Measurements from ENCODE around the gene IDH3A.
A peak's percentile ranks its signal among the peaks of the same experiment; 100 is the strongest.

Gene IDH3A

GRCh38 chr15:78168608-78169007 is 19.4 kb downstream of the IDH3A start:
- no peak for DNase-seq (ENCODE audit: low read depth)

DNA sequence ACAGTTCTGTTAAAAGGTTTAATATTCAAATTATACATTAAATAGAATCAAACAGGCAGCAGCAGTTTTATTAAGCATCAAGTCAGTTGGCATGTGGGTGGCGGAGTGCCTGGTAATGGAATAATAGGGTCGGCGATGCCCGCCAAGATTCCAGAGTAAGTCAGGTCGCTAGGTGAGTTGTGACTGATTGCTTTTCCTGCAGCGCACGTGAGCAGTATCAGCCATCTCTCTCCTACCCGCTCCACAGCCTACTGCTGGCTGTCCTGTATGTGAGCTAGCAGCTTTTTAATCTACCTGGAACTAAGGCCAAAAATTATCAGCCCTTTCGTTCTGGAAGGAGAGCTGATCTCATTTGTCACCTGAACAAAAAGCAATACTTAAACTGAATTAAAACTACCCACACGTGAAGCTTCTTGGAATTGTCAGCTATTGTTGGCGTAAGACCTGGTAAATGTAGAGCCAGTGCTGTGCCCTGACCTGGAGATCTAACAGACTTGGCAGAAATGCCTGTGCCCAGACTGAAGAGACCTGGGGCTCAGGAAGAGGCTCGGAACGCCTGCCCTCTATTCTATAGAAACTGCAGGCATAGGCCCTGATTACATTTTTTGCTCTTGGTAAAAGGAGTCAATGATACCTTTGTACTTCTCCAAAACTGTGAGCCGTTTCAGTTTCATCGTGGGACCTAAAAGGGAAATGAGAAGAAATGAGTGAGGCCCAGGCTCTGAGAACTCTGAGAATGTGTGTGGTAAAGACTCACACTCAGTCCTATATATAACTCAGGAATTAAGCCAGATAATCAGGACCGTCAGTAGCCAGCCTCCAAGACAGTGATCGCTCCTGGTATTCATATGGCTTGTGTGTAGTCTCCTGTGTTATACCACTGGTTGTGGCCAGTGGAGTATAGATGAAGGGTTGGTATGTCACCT is 21.9 kb downstream of the IDH3A start:
- DNase-seq (ENCODE audit: low read depth), result no peak

GRCh38 chr15:78171864-78172472 is 22.8 kb downstream of the IDH3A start:
- DNase-seq (ENCODE audit: low read depth), result no peak

DNA sequence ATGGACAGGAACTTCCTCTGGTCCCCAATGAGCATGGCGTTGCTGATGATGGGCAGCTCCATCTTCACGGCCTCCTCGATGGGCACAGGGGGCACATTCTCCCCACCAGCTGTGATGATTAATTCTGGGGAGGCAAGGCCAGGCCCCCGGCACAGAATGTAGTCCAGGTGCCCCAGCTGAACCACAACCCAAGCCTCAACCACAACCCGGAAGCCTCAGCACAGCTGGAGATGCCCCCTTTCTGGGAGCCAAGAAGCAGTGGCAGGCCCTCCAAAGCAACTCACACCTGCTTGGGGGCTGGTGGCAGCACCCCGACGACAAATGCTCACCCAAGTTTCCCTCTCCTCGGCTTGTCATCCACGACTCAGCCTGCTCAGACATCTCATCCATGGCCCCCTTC is 25.2 kb downstream of the IDH3A start:
- no peak for DNase-seq (ENCODE audit: low read depth)

DNA sequence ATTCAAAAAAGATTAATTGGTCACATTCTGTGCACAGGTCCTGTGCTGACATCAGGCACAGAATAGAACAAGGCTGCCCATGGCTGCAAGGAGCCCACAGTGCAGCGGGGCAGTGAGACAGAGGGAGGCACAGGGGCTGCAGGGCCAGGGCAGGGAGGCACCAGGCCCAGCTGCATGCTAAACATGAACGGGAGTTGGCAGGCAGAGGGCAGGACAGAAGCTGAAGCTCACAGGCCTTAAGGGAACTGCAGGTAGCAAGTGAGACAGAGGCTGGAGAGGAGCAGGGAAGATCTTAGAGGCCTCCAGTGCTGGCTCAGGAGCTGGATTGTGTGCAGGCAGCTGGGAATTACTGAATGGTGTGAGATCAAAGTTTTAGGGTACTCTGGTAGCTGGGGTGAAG is 26.2 kb downstream of the IDH3A start:
- no peak for DNase-seq (ENCODE audit: low read depth)

- no peak for DNase-seq (ENCODE audit: low read depth)
These were observed 28.3 kb downstream of the IDH3A start for GRCh38 chr15:78177447-78177873.

DNA sequence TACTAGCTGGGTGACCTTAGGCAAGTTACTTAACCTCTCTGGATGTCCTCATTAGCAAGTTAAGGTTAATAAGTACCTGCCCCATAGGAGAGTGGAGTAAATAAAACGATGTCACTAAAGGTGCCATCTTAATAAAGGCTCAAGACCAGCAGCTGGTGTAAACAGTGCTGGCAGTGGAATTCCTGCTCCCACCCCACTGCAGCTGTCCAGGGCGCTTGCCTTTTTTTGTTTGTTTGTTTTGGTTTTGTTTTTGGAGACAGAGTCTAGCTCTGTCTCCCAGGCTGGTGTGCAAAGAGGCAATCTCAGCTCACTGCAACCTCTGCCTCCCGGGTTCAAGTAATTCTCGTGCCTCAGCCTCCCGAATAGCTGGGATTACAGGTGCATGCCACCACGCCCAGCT is 28.9 kb downstream of the IDH3A start:
- no peak for DNase-seq (ENCODE audit: low read depth)

DNA sequence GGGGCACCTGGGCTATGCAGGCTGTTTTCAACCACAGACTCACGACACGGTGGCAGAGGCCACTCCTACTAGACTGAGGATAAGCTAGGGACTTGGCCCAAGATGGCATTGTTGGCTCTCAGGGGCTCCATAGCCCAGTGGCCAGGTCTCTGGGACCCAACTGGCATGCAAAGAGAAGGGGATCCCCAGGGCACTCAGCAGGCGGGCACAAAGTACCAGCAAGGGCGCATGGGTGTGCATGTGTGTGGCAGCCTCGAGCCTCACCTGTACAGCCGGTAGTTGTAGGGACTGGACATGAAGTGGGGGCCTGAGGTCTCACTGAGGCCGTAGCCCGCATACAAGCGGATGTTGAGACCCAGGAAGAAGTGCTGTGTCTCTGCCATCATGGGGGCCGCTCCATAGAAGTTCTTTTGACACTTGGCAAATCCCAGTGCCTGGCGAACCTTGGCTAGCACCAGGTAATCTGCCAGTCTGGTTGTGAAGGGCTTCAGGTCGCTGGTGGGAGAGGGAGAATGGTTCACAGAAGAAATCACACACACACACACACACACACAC is 30.2 kb downstream of the IDH3A start:
- no peak for DNase-seq (ENCODE audit: low read depth)

- no peak for DNase-seq (ENCODE audit: low read depth)
These were observed 30.7 kb downstream of the IDH3A start for GRCh38 chr15:78179906-78180305.

GRCh38 chr15:78182336-78182700 is 33.2 kb downstream of the IDH3A start:
- DNase-seq (ENCODE audit: low read depth), result no peak

- DNase-seq (ENCODE audit: low read depth), result no peak
These were observed 33.7 kb downstream of the IDH3A start for GRCh38 chr15:78182821-78183220.

DNA sequence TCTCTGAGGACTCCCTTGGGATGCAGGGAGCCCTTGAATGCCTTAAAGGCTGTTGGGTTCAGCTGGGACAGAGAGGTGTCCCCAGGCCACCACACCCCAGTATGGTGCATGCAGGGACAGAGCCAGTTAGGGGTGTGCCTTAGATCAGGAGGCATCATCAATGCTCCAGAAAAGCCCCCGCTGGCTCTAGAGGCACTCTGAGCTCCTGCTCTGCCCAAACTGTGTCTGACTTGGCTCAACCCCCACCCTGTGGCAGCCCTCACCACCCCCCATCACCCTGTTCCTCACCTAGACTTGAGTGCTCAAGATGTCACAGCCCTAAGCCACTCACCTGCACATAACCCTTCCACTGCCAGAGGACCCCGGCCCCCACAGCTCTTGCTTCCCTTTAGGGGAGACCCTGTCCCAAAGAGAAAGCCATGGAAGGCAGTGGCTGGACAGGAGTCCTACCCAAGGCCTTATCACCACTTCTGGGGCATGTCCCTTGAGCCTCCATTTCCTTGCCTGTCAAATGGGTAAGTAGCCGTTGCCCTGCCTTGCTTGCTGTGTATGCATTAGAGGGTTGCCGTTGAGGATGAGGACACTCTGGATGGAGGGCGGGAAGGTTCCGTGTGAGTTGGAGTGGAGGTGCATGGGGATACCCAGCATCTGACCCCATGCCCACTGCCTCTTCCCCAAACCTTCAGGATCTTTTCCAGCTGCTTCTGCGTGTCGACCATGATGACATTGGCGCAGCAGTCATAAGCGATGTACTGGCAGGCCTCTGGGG is 43.8 kb downstream of the IDH3A start:
- no peak for DNase-seq (ENCODE audit: low read depth)

DNA sequence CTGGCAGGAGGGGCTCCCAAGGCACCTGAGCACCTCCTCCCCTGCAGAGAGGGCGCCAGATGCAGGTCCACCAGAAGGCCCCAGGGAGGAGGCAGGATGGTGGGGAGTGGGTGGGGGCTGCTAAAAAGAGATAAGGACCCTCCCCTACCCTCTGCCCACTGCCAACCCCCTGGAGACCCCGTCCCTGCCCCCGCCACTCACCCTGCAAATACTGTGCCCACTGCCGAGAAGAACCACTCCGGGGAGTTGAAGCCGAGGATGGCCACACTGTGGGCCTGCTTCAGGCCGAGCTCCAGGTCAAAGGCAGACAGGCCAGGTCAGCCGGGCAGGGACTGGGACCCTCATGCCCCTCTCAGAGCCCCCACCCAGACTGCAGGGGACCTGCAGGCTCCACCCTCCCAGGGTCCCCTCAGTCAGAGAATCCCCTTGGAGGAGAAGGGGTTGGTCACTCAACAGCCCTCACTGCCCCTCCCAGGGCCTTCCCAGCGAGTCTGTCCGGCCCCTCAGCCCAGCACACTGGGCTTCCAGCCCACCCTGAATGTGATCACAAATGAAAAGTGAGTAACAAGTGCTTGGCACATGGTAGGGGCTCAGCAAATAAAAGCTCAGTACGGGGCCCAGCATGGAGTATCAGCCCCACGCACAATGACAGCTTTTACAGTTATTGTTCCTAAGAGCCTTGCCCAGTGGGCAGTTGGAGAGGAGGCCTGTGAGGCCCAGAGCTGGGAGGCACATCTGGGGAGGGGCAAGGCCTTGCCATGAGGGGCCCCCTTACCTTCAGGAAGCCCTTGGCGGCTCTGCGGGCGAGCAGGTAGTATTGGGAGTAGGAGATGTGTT is 44.8 kb downstream of the IDH3A start:
- no peak for DNase-seq (ENCODE audit: low read depth)

GRCh38 chr15:78194568-78194925 is 45.4 kb downstream of the IDH3A start:
- no peak for DNase-seq (ENCODE audit: low read depth)

DNA sequence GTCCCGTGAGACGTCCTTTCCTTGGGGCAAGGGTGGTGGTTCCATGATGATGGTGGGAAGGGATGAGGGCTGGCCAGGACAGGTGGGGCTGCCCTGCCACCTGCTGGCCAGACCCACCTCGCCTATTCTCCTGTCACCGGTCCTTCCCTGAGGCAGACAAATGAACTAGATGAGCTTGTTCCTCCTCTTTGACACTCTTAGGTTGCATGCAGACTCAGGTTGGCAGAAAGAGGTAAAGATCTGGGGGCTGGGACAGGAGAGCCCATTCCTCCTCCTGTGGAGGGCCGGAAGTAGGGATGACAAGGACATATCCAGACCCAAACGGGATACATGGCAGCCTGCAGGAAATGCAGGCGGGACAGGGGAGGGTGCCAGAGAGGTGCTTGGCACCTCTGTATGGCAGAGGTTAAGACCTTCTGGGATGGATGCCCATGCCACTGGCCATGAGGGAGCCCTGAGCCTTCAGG is 46.6 kb downstream of the IDH3A start:
- DNase-seq (ENCODE audit: low read depth), result no peak

DNA sequence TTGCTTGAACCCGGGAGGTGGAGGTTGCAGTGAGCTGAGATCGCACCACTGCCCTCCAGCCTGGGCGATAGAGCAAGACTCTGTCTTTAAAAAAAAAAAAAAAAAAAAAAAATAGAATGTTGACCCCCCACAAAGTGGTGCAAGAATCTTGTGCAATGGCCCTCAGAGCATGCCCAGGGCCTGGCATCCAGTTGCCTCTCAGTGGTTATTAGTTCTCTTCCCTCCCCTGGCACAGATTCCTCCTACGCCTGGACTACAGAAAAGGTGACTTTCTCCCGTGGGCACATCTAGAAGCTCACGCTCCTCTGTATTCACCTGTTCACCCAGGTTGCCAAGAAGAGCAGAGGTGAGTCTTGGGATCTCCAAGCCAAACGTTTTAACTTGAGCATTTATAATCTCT is 48.5 kb downstream of the IDH3A start:
- DNase-seq (ENCODE audit: low read depth), result no peak

GRCh38 chr15:78200276-78200930 is 51.2 kb downstream of the IDH3A start:
- no peak for DNase-seq (ENCODE audit: low read depth)

- no peak for DNase-seq (ENCODE audit: low read depth)
These were observed 52.4 kb downstream of the IDH3A start for GRCh38 chr15:78201281-78202190.

- DNase-seq (ENCODE audit: low read depth), result peak; percentile 74
These were observed 54.4 kb downstream of the IDH3A start for GRCh38 chr15:78203346-78204225.

Data from CMK (cell line).